Right lobe of liver (tissue), 4 donors: ENCODE measurements around the gene ACTR3C.
"Not testable (repeated sequence)": the region's sequence is repeated elsewhere in the genome, so short reads cannot be mapped to it uniquely, and the experiment has no call there.

Experiments used
- CTCF ChIP-seq, 4 donors: fragments of 200-600 bp in 3 of 4; fragments of 450-650 bp in 1 of 4; IDR thresholded peaks; one replicate each; pipeline versions ENCODE4 v1.5.1 to v1.8.0; 2016 to 2022; ENCODE audit warnings: antibody characterized with exemption in 4 of 4, mild to moderate bottlenecking in 2 of 4
- POLR2A ChIP-seq: fragments of 450-650 bp; IDR thresholded peaks from one replicate; pipeline ENCODE4 v1.6.1; 2017; ENCODE audit warnings: antibody characterized with exemption, mild to moderate bottlenecking
- donor health status: DM: no; HTN: no; CAD: no.
- donor health status: DM: no; HTN: no; CAD: no.
- donor health status: DM: no; HTN: yes; CAD: no.

DNA sequence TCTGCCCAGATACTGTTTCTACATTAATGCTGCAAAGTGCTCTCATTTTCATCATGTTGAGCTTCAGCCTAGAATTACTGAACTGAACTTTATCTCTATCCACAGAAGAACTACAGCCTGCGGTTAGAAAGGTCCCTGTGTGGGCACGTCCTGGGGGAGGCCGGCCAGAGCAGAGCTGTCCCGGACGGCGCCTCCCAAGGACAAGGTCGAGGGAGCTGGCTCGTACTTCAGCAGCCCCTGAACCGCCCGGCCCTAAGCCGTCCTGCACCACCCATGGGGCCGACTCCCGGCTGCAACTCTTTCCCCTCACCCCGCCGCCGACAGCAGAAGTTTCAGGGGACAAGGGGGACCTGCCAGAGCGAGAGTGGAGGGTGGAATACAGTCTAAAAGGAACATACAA lies 54.5 kb downstream of the ACTR3C start:
- TF ChIP-seq CTCF (IDR thresholded peaks at IDR 0.05); POLR2A: not testable (repeated sequence)
